Measurements from ENCODE around the gene DUSP5. TPM values are rescaled to one million over a fixed set of nuclear protein-coding genes. Genes with fewer than 3 reads are reported as not detected.
"Not testable (repeated sequence)": the region's sequence is repeated elsewhere in the genome, so short reads cannot be mapped to it uniquely, and the experiment has no call there.

The DUSP5 gene
- total and polyA plus RNA-seq, 4 donors, result 2.0 to 8.9 (median 8.0) TPM

DNA sequence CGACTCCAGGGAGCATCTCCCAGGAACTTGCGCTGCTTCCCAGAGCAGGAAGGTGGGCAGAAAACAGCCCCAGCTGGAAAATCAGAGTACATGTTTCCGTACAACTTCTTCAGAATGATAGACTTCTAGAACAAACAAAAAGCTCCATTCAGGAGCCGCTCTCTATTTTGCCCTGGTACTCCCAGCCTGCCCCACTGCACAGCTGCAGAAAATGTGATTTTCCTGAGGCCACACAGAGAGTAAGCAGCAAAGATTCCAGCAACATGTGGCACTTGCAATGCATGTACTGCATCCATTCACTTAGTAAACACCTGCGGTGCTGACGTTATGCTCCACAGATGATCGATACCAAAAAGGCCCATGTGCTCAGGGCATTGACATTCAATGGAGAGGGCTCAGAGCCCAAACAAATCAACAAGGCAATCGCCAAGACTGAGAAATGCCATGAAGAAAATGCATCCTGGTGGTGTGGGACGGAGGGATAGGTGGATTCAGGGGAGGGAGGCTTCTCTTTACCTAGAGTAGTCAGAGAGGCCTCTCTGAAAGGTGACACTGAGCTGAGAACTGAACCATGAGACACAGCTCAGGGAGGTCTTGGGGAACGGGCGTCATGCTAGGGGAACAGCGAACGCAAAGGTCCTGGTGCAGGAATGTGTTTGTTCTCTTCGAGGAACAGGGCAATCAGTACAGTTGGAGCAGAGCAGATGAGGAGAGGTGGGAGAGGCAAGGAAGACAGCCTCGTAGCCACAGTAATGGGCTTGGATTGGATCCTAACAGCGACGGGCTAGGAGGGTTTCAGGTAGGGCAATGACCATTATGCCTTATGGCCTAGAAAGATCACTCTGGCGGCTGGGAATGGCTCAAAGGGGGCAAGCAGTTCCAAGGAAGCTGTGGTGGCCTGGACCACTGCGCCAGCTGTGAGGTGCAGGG is 35.3 kb upstream of the DUSP5 start:
- H3K27me3 ChIP-seq (ENCODE audit: control insufficient read depth in 4 of 4, insufficient read depth in 4 of 4, low read length in 3 of 4), result no peaks in the 10 kb centered on the region
- 75% methylated on average over 19 of the region's 19 CpGs for WGBS
- peaks cover 3 to 32% (median 18%) of the 10 kb centered on the region in 4 donors for H3K4me1 ChIP-seq (ENCODE audit: control insufficient read depth in 4 of 4, insufficient read depth in 4 of 4, low read length in 3 of 4)
- H3K4me3 ChIP-seq (ENCODE audit: low read depth in 1 of 3, low read length in 3 of 3), result no peak overlapping the region
- TF ChIP-seq, protein P1, sequence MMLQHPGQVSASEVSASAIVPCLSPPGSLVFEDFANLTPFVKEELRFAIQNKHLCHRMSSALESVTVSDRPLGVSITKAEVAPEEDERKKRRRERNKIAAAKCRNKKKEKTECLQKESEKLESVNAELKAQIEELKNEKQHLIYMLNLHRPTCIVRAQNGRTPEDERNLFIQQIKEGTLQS (IDR thresholded peaks at IDR 0.05), result no peak
- TF ChIP-seq HNF4A (conservative IDR thresholded peaks at IDR 0.05) (peak in 1 of 2 donors; percentile 45), RXRA (IDR thresholded peaks at IDR 0.05) (peak; percentile 59 to 80), YY1 (IDR thresholded peaks at IDR 0.05) (peak; percentile 81), GABPA (IDR thresholded peaks at IDR 0.05 in 1 of 2, conservative IDR thresholded peaks at IDR 0.05 in 1 of 2) (no peak), SP1 (IDR thresholded peaks at IDR 0.05) (peak; percentile 14), FOXA1 (IDR thresholded peaks at IDR 0.05) (peak; percentile 58), JUND (IDR thresholded peaks at IDR 0.05) (no peak), TAF1 (conservative IDR thresholded peaks at IDR 0.05) (no peak), NR2F2 (IDR thresholded peaks at IDR 0.05) (no peak), HNF4G (IDR thresholded peaks at IDR 0.05) (no peak), FOXA2 (IDR thresholded peaks at IDR 0.05) (peak; percentile 85), RAD21 (IDR thresholded peaks at IDR 0.05) (peak in 1 of 2 donors; percentile 30), EGR1 (IDR thresholded peaks at IDR 0.05; ENCODE audit: low read depth in 2 of 2) (no peak)
- TF ChIP-seq, protein P2, sequence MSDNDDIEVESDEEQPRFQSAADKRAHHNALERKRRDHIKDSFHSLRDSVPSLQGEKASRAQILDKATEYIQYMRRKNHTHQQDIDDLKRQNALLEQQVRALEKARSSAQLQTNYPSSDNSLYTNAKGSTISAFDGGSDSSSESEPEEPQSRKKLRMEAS (IDR thresholded peaks at IDR 0.05), result peak; percentile 82
- TF ChIP-seq, protein P3, sequence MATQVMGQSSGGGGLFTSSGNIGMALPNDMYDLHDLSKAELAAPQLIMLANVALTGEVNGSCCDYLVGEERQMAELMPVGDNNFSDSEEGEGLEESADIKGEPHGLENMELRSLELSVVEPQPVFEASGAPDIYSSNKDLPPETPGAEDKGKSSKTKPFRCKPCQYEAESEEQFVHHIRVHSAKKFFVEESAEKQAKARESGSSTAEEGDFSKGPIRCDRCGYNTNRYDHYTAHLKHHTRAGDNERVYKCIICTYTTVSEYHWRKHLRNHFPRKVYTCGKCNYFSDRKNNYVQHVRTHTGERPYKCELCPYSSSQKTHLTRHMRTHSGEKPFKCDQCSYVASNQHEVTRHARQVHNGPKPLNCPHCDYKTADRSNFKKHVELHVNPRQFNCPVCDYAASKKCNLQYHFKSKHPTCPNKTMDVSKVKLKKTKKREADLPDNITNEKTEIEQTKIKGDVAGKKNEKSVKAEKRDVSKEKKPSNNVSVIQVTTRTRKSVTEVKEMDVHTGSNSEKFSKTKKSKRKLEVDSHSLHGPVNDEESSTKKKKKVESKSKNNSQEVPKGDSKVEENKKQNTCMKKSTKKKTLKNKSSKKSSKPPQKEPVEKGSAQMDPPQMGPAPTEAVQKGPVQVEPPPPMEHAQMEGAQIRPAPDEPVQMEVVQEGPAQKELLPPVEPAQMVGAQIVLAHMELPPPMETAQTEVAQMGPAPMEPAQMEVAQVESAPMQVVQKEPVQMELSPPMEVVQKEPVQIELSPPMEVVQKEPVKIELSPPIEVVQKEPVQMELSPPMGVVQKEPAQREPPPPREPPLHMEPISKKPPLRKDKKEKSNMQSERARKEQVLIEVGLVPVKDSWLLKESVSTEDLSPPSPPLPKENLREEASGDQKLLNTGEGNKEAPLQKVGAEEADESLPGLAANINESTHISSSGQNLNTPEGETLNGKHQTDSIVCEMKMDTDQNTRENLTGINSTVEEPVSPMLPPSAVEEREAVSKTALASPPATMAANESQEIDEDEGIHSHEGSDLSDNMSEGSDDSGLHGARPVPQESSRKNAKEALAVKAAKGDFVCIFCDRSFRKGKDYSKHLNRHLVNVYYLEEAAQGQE (IDR thresholded peaks at IDR 0.05), result no peak
- TF ChIP-seq, protein P4, sequence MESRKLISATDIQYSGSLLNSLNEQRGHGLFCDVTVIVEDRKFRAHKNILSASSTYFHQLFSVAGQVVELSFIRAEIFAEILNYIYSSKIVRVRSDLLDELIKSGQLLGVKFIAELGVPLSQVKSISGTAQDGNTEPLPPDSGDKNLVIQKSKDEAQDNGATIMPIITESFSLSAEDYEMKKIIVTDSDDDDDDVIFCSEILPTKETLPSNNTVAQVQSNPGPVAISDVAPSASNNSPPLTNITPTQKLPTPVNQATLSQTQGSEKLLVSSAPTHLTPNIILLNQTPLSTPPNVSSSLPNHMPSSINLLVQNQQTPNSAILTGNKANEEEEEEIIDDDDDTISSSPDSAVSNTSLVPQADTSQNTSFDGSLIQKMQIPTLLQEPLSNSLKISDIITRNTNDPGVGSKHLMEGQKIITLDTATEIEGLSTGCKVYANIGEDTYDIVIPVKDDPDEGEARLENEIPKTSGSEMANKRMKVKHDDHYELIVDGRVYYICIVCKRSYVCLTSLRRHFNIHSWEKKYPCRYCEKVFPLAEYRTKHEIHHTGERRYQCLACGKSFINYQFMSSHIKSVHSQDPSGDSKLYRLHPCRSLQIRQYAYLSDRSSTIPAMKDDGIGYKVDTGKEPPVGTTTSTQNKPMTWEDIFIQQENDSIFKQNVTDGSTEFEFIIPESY (IDR thresholded peaks at IDR 0.05), result no peak
- H3K36me3 ChIP-seq (ENCODE audit: control insufficient read depth in 4 of 4, insufficient read depth in 3 of 4, low read depth in 1 of 4, low read length in 3 of 4), result no peaks in the 10 kb centered on the region
- peak overlapping the region in 1 of 2 donors; percentile 29 for H3K9ac ChIP-seq (ENCODE audit: low read depth in 1 of 2, low read length in 2 of 2)
- no peaks in the 10 kb centered on the region for H3K9me3 ChIP-seq (ENCODE audit: control insufficient read depth in 4 of 4, low read length in 3 of 4)
- H3K27ac ChIP-seq (ENCODE audit: low read depth in 1 of 2, low read length in 2 of 2), result peak overlapping the region; percentile 62 to 70
- DNase-seq (ENCODE audit: low spot score), result no peak

DNA sequence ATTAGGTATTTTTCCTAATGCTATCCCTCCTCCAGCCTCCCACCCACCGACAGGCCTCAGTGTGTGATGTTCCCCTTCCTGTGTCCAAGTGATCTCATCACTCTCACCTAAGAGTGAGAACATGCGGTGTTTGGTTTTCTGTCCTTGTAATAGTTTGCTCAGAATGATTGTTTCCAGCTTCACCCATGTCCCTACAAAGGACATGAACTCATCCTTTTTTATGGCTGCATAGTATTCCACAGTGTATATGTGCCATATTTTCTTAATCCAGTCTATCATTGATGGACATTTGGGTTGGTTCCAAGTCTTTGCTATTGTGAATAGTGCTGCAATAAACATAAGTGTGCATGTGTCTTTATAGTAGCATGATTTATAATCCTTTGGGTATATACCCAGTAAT is 29.4 kb upstream of the DUSP5 start:
- not testable (repeated sequence) for H3K27me3 ChIP-seq (ENCODE audit: control insufficient read depth in 4 of 4, insufficient read depth in 4 of 4, low read length in 3 of 4); H3K36me3 ChIP-seq (ENCODE audit: control insufficient read depth in 4 of 4, insufficient read depth in 3 of 4, low read depth in 1 of 4, low read length in 3 of 4); H3K4me1 ChIP-seq (ENCODE audit: control insufficient read depth in 4 of 4, insufficient read depth in 4 of 4, low read length in 3 of 4); H3K9me3 ChIP-seq (ENCODE audit: control insufficient read depth in 4 of 4, low read length in 3 of 4); H3K27ac ChIP-seq (ENCODE audit: low read depth in 1 of 2, low read length in 2 of 2); H3K4me3 ChIP-seq (ENCODE audit: low read depth in 1 of 3, low read length in 3 of 3); DNase-seq (ENCODE audit: low spot score); H3K9ac ChIP-seq (ENCODE audit: low read depth in 1 of 2, low read length in 2 of 2)
- WGBS, result 97% methylated on average over 2 of the region's 2 CpGs

DNA sequence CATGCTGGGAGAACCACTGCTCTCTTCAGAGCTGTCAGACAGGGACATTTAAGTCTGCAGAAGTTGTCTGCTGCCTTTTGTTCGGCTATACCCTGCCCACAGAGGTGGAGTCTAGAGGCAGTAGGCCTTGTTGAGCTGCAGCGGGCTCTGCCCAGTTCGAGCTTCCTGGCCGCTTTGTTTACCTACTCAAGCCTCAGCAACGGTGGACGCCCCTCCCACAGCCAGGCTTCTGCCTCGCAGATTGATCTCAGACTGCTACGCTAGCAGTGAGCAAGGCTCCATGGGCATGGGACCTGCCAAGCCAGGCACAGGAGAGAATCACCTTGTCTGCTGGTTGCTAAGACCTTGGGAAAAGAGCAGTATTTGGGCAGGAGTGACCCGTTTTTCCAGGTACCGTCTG is 27.2 kb upstream of the DUSP5 start:
- not testable (repeated sequence) for H3K4me1 ChIP-seq (ENCODE audit: control insufficient read depth in 4 of 4, insufficient read depth in 4 of 4, low read length in 3 of 4); H3K27ac ChIP-seq (ENCODE audit: low read depth in 1 of 2, low read length in 2 of 2); H3K4me3 ChIP-seq (ENCODE audit: low read depth in 1 of 3, low read length in 3 of 3); H3K36me3 ChIP-seq (ENCODE audit: control insufficient read depth in 4 of 4, insufficient read depth in 3 of 4, low read depth in 1 of 4, low read length in 3 of 4); H3K9me3 ChIP-seq (ENCODE audit: control insufficient read depth in 4 of 4, low read length in 3 of 4); H3K9ac ChIP-seq (ENCODE audit: low read depth in 1 of 2, low read length in 2 of 2); DNase-seq (ENCODE audit: low spot score); H3K27me3 ChIP-seq (ENCODE audit: control insufficient read depth in 4 of 4, insufficient read depth in 4 of 4, low read length in 3 of 4)
- WGBS, result 81% methylated on average over 10 of the region's 10 CpGs

All from liver (tissue), 9 donors.